Mononuclear cell (primary cell): Measurements from ENCODE around the gene XRCC5. TPM values are rescaled to one million over a fixed set of nuclear protein-coding genes. Genes with fewer than 3 reads are reported as not detected.
"Not testable (repeated sequence)": the region's sequence is repeated elsewhere in the genome, so short reads cannot be mapped to it uniquely, and the experiment has no call there.

ENCODE experiments used
- H3K27me3 ChIP-seq: 2 replicates; pipeline ENCODE4 v1.6.0; 2011; ENCODE audit warnings: low read length, control low read depth; ENCODE audit not compliant: insufficient read depth
- H3K4me1 ChIP-seq: 2 replicates; pipeline ENCODE4 v1.5.1; 2011; ENCODE audit warnings: mild to moderate bottlenecking, low read length, control low read depth; ENCODE audit not compliant: insufficient read depth
- H3K4me3 ChIP-seq: 2 replicates; pipeline ENCODE4 v1.5.1; 2011; ENCODE audit warnings: mild to moderate bottlenecking, low read length, moderate library complexity
- H3K9me3 ChIP-seq: 2 replicates; pipeline ENCODE4 v1.5.1; 2011; ENCODE audit warnings: low read depth, mild to moderate bottlenecking, control low read depth, low read length
- total RNA-seq: library from RNA; depleted of rRNA; stranded (reverse); fragments of >200 nt; gene quantifications from one replicate; pipeline ENCODE4 v1.2.3, GENCODE V29; 2012

Gene XRCC5
- total RNA-seq, 1 donor = 132 TPM

- Histone ChIP-seq H3K4me1 (peaks cover 6% of the 10 kb centered on the region), H3K27me3 (no peaks in the 10 kb centered on the region), H3K9me3 (no peaks in the 10 kb centered on the region), H3K4me3 (no peak overlapping the region)
Observed at GRCh38 chr2:216206821-216207220, 97.7 kb downstream of the XRCC5 start.

- H3K9me3 ChIP-seq = not testable (repeated sequence)
Observed at GRCh38 chr2:216208661-216209060, 99.5 kb downstream of the XRCC5 start.

GRCh38 chr2:216210701-216211540, 101.8 kb downstream of the XRCC5 start:
- Histone ChIP-seq H3K9me3 (no peaks in the 10 kb centered on the region), H3K4me1 (no peaks in the 10 kb centered on the region), H3K4me3 (no peak overlapping the region), H3K27me3 (no peaks in the 10 kb centered on the region)

More at GRCh38 chr2:216208661-216209060, 99.5 kb downstream of the XRCC5 start:
- H3K4me1 ChIP-seq, H3K4me3 ChIP-seq, H3K27me3 ChIP-seq: not testable (repeated sequence)

- H3K4me1 ChIP-seq = no peaks in the 10 kb centered on the region
- H3K27me3 ChIP-seq = no peaks in the 10 kb centered on the region
- H3K4me3 ChIP-seq = no peak overlapping the region
- H3K9me3 ChIP-seq = no peaks in the 10 kb centered on the region
Observed at GRCh38 chr2:216211614-216212145, 102.5 kb downstream of the XRCC5 start.

GRCh38 chr2:216214768-216215167, 105.6 kb downstream of the XRCC5 start:
- H3K9me3 ChIP-seq = no peaks in the 10 kb centered on the region
- no peaks in the 10 kb centered on the region for H3K27me3 ChIP-seq
- H3K4me3 ChIP-seq = no peak overlapping the region
- peaks cover 3% of the 10 kb centered on the region for H3K4me1 ChIP-seq

- Histone ChIP-seq H3K9me3 (no peaks in the 10 kb centered on the region), H3K27me3 (no peaks in the 10 kb centered on the region), H3K4me3 (no peak overlapping the region), H3K4me1 (peaks cover 3% of the 10 kb centered on the region)
Observed at GRCh38 chr2:216215658-216216390, 106.7 kb downstream of the XRCC5 start.

DNA sequence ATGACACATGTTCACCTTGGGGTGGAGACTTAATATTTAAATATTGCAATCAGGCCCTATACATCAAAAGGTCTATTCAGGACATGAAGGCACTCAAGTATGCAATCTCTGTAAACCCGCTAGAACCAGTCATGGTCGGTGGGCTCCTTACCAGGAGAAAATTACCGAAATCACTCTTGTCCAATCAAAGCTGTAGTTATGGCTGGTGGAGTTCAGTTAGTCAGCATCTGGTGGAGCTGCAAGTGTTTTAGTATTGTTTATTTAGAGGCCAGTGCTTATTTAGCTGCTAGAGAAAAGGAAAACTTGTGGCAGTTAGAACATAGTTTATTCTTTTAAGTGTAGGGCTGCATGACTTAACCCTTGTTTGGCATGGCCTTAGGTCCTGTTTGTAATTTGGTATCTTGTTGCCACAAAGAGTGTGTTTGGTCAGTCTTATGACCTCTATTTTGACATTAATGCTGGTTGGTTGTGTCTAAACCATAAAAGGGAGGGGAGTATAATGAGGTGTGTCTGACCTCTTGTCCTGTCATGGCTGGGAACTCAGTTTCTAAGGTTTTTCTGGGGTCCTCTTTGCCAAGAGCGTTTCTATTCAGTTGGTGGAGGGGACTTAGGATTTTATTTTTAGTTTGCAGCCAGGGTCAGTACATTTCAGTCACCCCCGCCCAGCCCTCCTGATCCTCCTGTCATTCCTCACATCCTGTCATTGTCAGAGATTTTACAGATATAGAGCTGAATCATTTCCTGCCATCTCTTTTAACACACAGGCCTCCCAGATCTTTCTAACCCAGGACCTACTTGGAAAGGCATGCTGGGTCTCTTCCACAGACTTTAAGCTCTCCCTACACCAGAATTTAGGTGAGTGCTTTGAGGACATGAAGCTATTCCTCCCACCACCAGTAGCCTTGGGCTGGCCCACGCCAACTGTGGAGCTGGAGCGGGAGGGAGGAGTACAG, 108.1 kb downstream of the XRCC5 start:
- H3K4me3 ChIP-seq = no peak overlapping the region
- no peaks in the 10 kb centered on the region for H3K9me3 ChIP-seq

GRCh38 chr2:216217904-216218260, 108.7 kb downstream of the XRCC5 start:
- H3K4me1 ChIP-seq = peaks cover 3% of the 10 kb centered on the region
- no peaks in the 10 kb centered on the region for H3K27me3 ChIP-seq
- H3K4me3 ChIP-seq = no peak overlapping the region
- no peaks in the 10 kb centered on the region for H3K9me3 ChIP-seq

More for the DNA sequence above, 108.1 kb downstream of the XRCC5 start:
- Histone ChIP-seq H3K27me3 (no peaks in the 10 kb centered on the region), H3K4me1 (peaks cover 3% of the 10 kb centered on the region)

- H3K27me3 ChIP-seq = no peaks in the 10 kb centered on the region
- no peaks in the 10 kb centered on the region for H3K9me3 ChIP-seq
- H3K4me1 ChIP-seq = peaks cover 8% of the 10 kb centered on the region
- no peak overlapping the region for H3K4me3 ChIP-seq
Observed at GRCh38 chr2:216219861-216220260, 110.7 kb downstream of the XRCC5 start.

- Histone ChIP-seq H3K9me3 (no peaks in the 10 kb centered on the region), H3K4me3 (no peak overlapping the region), H3K27me3 (no peaks in the 10 kb centered on the region), H3K4me1 (peaks cover 8% of the 10 kb centered on the region)
Observed at GRCh38 chr2:216220976-216221375, 111.8 kb downstream of the XRCC5 start.

DNA sequence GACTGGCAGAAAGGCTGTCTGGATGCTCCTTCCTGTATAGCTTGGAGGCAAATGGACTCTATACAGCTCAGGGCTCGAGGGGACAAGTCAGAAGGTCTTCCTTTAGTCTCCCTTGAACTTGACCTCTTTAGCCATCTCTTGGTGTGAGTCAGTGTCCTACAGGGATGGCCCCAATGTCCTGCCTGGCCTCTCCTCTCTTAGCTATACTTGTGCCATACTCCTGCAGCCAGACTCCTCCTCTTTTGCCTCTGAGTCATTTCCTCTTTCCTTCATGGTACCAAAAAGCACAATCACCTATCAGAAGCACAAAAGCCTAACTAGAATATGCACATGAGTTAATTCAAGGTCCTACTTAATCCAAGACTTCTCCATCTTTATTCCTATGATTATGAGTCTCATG, 112.7 kb downstream of the XRCC5 start:
- Histone ChIP-seq H3K27me3 (no peaks in the 10 kb centered on the region), H3K9me3 (no peaks in the 10 kb centered on the region), H3K4me1 (peaks cover 8% of the 10 kb centered on the region), H3K4me3 (no peak overlapping the region)

GRCh38 chr2:216222650-216223352, 113.7 kb downstream of the XRCC5 start:
- Histone ChIP-seq H3K9me3 (no peaks in the 10 kb centered on the region), H3K4me1 (peaks cover 4% of the 10 kb centered on the region), H3K27me3 (no peaks in the 10 kb centered on the region), H3K4me3 (no peak overlapping the region)

- Histone ChIP-seq H3K27me3 (no peaks in the 10 kb centered on the region), H3K9me3 (no peaks in the 10 kb centered on the region), H3K4me3 (no peak overlapping the region), H3K4me1 (peaks cover 4% of the 10 kb centered on the region)
Observed at GRCh38 chr2:216224388-216224787, 115.2 kb downstream of the XRCC5 start.

DNA sequence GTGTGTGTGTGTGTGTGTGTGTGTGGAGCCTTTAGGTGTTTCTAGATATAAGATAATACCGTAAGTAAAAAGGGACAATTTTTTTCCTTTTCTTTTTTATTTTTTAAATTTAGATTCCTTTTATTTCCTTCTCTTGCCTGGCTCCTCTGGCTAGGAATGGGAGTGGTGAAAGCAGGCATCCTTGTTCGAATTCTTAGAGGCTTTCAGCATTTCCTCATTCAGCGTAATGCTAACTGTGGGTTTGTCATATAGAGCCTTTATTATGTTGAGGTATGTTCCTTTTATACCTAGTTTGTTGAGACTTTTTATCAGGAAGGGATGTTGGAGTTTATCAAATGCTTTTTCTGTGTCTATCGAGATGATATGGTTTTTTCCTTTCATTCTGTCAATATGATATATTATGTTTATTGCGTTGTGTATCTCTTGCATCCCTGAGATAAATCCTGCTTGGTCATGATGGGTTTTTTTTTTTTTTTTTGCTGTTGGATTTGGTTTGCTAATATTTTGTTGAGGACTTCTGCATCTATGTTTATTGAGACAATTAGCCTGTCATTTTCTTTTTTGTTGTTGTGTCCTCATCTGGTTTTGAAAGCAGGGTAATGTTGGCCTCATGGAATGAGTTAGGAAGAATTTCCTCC, 120.2 kb downstream of the XRCC5 start:
- Histone ChIP-seq H3K27me3 (no peaks in the 10 kb centered on the region), H3K4me3 (no peak overlapping the region), H3K4me1 (no peaks in the 10 kb centered on the region), H3K9me3 (peaks cover 5% of the 10 kb centered on the region)
